Activated naive CD8-positive, alpha-beta T cell treated with anti-CD3 and anti-CD28 coated beads, Interleukin-2, amount 10 ng/mL, durations not matched to agents 7 days and 5 days (primary cell): ENCODE measurements around the gene TNK1. TPM values are rescaled to one million over a fixed set of nuclear protein-coding genes. Genes with fewer than 3 reads are reported as not detected.
"Not testable (repeated sequence)": the region's sequence is repeated elsewhere in the genome, so short reads cannot be mapped to it uniquely, and the experiment has no call there.

ENCODE experiments used
- ATAC-seq: fragments of 150-1000 bp; cut with Tn5 transposase; one replicate; pipeline ENCODE4 v1.10.0; 2021; ENCODE audit warnings: low read depth, moderate library complexity
- POLR2A ChIA-PET: fragments of 350-600 bp; sonication (Branson Sonifier 250); formaldehyde crosslinking; loops from one replicate; lab custom pipeline; 2021; ENCODE audit warnings: antibody characterized with exemption; lab: Charles Lee
- DNase-seq: peaks from one replicate; pipeline ENCODE4 v3.0.0; 2021
- H3K27ac Mint-ChIP-seq: one replicate; pipeline ENCODE4 v1.8.0; 2022; ENCODE audit warnings: mild to moderate bottlenecking, mixed read lengths
- H3K27me3 Mint-ChIP-seq: one replicate; pipeline ENCODE4 v1.8.0; 2022; ENCODE audit warnings: mild to moderate bottlenecking, moderate library complexity, mixed read lengths
- H3K36me3 Mint-ChIP-seq: one replicate; pipeline ENCODE4 v1.8.0; 2021; ENCODE audit warnings: mild to moderate bottlenecking, mixed read lengths
- H3K4me1 Mint-ChIP-seq: one replicate; pipeline ENCODE4 v1.8.0; 2021; ENCODE audit warnings: mixed read lengths
- H3K4me3 Mint-ChIP-seq: one replicate; pipeline ENCODE4 v1.8.0; 2022; ENCODE audit warnings: mild to moderate bottlenecking, moderate library complexity, mixed read lengths
- H3K9me3 Mint-ChIP-seq: one replicate; pipeline ENCODE4 v1.8.0; 2021; ENCODE audit warnings: mixed read lengths
- total RNA-seq, 2 experiments: library from RNA; stranded (reverse); gene quantifications; one replicate each; pipeline ENCODE4 v1.2.3, GENCODE V29; 2021

TNK1 gene
- total RNA-seq, 2 experiments from 2014 or later, result 5.2 to 6.5 TPM

DNA sequence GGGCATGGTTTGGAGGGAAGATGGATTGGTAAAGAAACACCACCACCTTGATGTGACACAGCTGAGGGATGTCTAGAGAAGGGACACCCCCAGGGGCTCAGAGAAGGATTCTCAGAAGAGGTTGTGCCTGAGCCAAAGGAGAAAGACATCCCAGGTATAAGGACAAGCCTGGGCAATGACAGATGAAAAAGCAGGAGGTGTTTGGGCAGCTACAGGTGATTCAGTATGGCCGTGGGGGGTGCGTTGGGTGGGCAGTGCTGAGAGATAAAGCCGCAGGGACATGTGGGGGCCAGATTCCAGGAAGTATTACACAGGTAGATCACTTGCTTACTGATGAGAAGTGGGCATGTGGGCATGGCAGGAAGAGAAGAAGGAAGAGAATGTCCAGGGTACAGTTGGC, 19.0 kb upstream of the TNK1 start:
- POLR2A ChIA-PET, result interaction anchor here (0.6 to 1.0 kb wide), 2 partner anchors 41 to 73 kb away, joined by 5 to 6 read pairs; partner anchors contain the start of gene TMEM102
- H3K27ac Mint-ChIP-seq, result no peak overlapping the region

GRCh38 chr17:7363311-7363710, 17.6 kb upstream of the TNK1 start:
- H3K4me1 Mint-ChIP-seq, result peaks cover 7% of the 10 kb centered on the region
- no peak overlapping the region for H3K27ac Mint-ChIP-seq
- H3K27me3 Mint-ChIP-seq, result peaks cover 5% of the 10 kb centered on the region
- H3K36me3 Mint-ChIP-seq, result no peaks in the 10 kb centered on the region
- H3K4me3 Mint-ChIP-seq, result no peak overlapping the region
- H3K9me3 Mint-ChIP-seq, result no peaks in the 10 kb centered on the region
- no peak for DNase-seq
- POLR2A ChIA-PET, result interaction anchor here (0.7 kb wide), 1 partner anchor 56 kb away, joined by 9 read pairs; no protein-coding TSS in a partner anchor
- ATAC-seq, result no peak

More for the DNA sequence above, 19.0 kb upstream of the TNK1 start:
- Mint-ChIP-seq H3K9me3 (no peaks in the 10 kb centered on the region), H3K4me1 (peaks cover 5% of the 10 kb centered on the region), H3K4me3 (no peak overlapping the region), H3K36me3 (no peaks in the 10 kb centered on the region), H3K27me3 (peaks cover 5% of the 10 kb centered on the region)
- DNase-seq, result no peak
- no peak for ATAC-seq

GRCh38 chr17:7365963-7366362, 14.9 kb upstream of the TNK1 start:
- H3K36me3 Mint-ChIP-seq, H3K27ac Mint-ChIP-seq, H3K4me3 Mint-ChIP-seq, ATAC-seq, H3K4me1 Mint-ChIP-seq, DNase-seq, H3K9me3 Mint-ChIP-seq, POLR2A ChIA-PET: not testable (repeated sequence)
- H3K27me3 Mint-ChIP-seq, result peaks cover 11% of the 10 kb centered on the region

DNA sequence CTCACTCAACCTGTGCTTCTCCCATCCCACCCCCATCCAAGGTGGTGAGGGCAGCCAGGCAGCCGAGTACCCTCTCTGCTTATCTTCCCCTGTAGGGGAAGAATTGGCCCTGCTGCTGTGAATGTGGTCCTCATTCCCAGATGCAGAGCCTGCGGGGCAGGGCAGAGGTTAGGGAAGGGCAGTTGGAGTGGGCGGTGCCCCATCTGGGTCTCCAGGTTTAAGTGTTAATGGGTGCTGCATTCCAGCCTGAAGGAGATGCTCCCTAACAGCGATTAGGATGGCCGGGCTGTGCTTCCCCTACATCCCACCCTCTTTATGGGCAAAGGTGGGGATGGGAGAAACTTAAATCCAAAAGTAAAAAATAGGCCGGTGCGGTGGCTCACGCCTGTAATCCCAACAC, 13.8 kb upstream of the TNK1 start:
- POLR2A ChIA-PET, result interaction anchor here (0.6 kb wide), 1 partner anchor 82 kb away, joined by 3 read pairs; no protein-coding TSS in a partner anchor
- H3K4me1 Mint-ChIP-seq, result peaks cover 2% of the 10 kb centered on the region
- ATAC-seq (no peak), DNase-seq (no peak)
- H3K27ac Mint-ChIP-seq, result no peak overlapping the region
- no peak overlapping the region for H3K4me3 Mint-ChIP-seq
- H3K27me3 Mint-ChIP-seq, result peaks cover 6% of the 10 kb centered on the region
- no peaks in the 10 kb centered on the region for H3K36me3 Mint-ChIP-seq
- no peaks in the 10 kb centered on the region for H3K9me3 Mint-ChIP-seq

- Mint-ChIP-seq H3K36me3 (no peaks in the 10 kb centered on the region), H3K27ac (no peak overlapping the region), H3K9me3 (no peaks in the 10 kb centered on the region), H3K4me1 (peaks cover 2% of the 10 kb centered on the region), H3K27me3 (peaks cover 6% of the 10 kb centered on the region), H3K4me3 (no peak overlapping the region)
- POLR2A ChIA-PET, result interaction anchor here (0.6 kb wide), 1 partner anchor 83 kb away, joined by 3 read pairs; no protein-coding TSS in a partner anchor
- DNase-seq (no peak), ATAC-seq (no peak)
Measured at GRCh38 chr17:7367918-7368598, 12.8 kb upstream of the TNK1 start.

GRCh38 chr17:7368599-7368994, 12.3 kb upstream of the TNK1 start:
- DNase-seq, ATAC-seq: not testable (repeated sequence)

GRCh38 chr17:7369825-7370224, 11.1 kb upstream of the TNK1 start:
- Mint-ChIP-seq H3K36me3 (no peaks in the 10 kb centered on the region), H3K27me3 (peaks cover 8% of the 10 kb centered on the region), H3K27ac (no peak overlapping the region), H3K9me3 (no peaks in the 10 kb centered on the region), H3K4me3 (no peak overlapping the region), H3K4me1 (peaks cover 2% of the 10 kb centered on the region)
- POLR2A ChIA-PET, result interaction anchor here (2.1 kb wide), 1 partner anchor 15 kb away, joined by 5 read pairs; no protein-coding TSS in a partner anchor
- DNase-seq (no peak), ATAC-seq (no peak)

More at GRCh38 chr17:7368599-7368994, 12.3 kb upstream of the TNK1 start:
- H3K27ac Mint-ChIP-seq, H3K9me3 Mint-ChIP-seq, H3K4me1 Mint-ChIP-seq, H3K4me3 Mint-ChIP-seq, H3K36me3 Mint-ChIP-seq, POLR2A ChIA-PET, H3K27me3 Mint-ChIP-seq: not testable (repeated sequence)

- H3K27ac Mint-ChIP-seq, result no peak overlapping the region
- H3K4me1 Mint-ChIP-seq, result peaks cover 2% of the 10 kb centered on the region
- DNase-seq (no peak), ATAC-seq (no peak)
- no peak overlapping the region for H3K4me3 Mint-ChIP-seq
- no peaks in the 10 kb centered on the region for H3K36me3 Mint-ChIP-seq
- POLR2A ChIA-PET, result interaction anchor here (0.6 to 2.1 kb wide), 2 partner anchors 10 to 14 kb away, joined by 3 to 5 read pairs; no protein-coding TSS in a partner anchor
- peaks cover 8% of the 10 kb centered on the region for H3K27me3 Mint-ChIP-seq
- H3K9me3 Mint-ChIP-seq, result no peaks in the 10 kb centered on the region
Measured at GRCh38 chr17:7370853-7371252, 10.0 kb upstream of the TNK1 start.

DNA sequence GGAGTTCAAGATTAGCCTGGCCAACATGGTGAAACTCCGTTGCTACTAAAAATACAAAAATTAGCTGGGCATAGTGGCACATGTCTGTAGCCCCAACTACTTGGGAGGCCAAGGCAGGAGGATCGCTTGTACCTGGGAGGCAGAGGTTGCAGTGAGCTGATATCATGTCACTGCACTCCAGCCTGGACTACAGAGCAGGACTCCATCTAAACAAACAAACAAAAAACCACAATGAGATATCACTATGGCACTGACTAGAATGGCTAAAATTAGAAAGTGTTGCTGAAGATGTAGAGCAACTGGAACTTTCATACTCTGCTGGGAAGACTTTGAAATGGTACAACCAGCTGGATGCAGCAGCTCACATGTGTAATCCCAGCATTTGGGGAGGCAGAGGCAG, 6.5 kb upstream of the TNK1 start:
- Mint-ChIP-seq H3K9me3 (peaks cover 4% of the 10 kb centered on the region), H3K36me3 (peaks cover 4% of the 10 kb centered on the region), H3K4me3 (no peak overlapping the region), H3K4me1 (no peaks in the 10 kb centered on the region), H3K27ac (no peak overlapping the region), H3K27me3 (peaks cover 15% of the 10 kb centered on the region)
- no peak for ATAC-seq
- DNase-seq, result no peak
- POLR2A ChIA-PET, result interaction anchor here (2.2 kb wide), 1 partner anchor 10 kb away, joined by 7 read pairs; no protein-coding TSS in a partner anchor

GRCh38 chr17:7379134-7379533, 1.8 kb upstream of the TNK1 start:
- POLR2A ChIA-PET, result no interaction called here
- peaks cover 5% of the 10 kb centered on the region for H3K36me3 Mint-ChIP-seq
- no peak overlapping the region for H3K4me3 Mint-ChIP-seq
- DNase-seq (no peak), ATAC-seq (no peak)
- H3K27me3 Mint-ChIP-seq, result peaks cover 38% of the 10 kb centered on the region
- no peak overlapping the region for H3K27ac Mint-ChIP-seq
- H3K4me1 Mint-ChIP-seq, result peaks cover 5% of the 10 kb centered on the region
- H3K9me3 Mint-ChIP-seq, result peaks cover 5% of the 10 kb centered on the region

- ATAC-seq (no peak), DNase-seq (no peak)
- peaks cover 11% of the 10 kb centered on the region for H3K4me1 Mint-ChIP-seq
- peaks cover 5% of the 10 kb centered on the region for H3K9me3 Mint-ChIP-seq
- peaks cover 5% of the 10 kb centered on the region for H3K36me3 Mint-ChIP-seq
- no peak overlapping the region for H3K4me3 Mint-ChIP-seq
- H3K27me3 Mint-ChIP-seq, result peaks cover 37% of the 10 kb centered on the region
- H3K27ac Mint-ChIP-seq, result no peak overlapping the region
- POLR2A ChIA-PET, result interaction anchor here (1.0 kb wide), 1 partner anchor 57 kb away, joined by 4 read pairs; no protein-coding TSS in a partner anchor
Measured at GRCh38 chr17:7380321-7380720, 568 bp upstream of the TNK1 start.

GRCh38 chr17:7382901-7383300, 2.0 kb downstream of the TNK1 start:
- Mint-ChIP-seq H3K36me3 (peaks cover 5% of the 10 kb centered on the region), H3K4me3 (no peak overlapping the region), H3K4me1 (peaks cover 11% of the 10 kb centered on the region), H3K9me3 (peaks cover 5% of the 10 kb centered on the region), H3K27me3 (peaks cover 32% of the 10 kb centered on the region), H3K27ac (no peak overlapping the region)
- DNase-seq (no peak), ATAC-seq (no peak)
- POLR2A ChIA-PET, result no interaction called here

DNA sequence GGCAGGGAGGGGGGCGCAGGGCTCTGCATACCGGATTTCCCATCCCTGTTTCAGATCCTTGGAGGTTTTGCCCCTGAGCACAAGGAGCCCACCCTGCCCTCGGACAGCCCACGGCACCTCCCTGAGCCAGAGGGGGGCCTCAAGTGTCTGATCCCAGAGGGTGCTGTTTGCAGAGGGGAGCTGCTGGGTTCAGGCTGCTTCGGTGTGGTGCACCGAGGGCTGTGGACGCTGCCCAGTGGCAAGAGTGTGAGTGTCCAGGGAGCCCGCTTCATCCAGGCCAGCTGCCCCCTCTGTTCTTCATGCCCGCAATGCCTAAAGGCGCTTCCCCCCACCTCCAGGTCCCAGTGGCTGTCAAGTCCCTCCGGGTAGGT, 2.5 kb downstream of the TNK1 start:
- ATAC-seq (no peak), DNase-seq (no peak)
- POLR2A ChIA-PET, result interaction anchor here (1.4 to 1.9 kb wide), 3 partner anchors 10 to 54 kb away, joined by 3 to 19 read pairs (median 4); partner anchors contain the start of gene PLSCR3
- H3K4me3 Mint-ChIP-seq, result peak overlapping the region; percentile 41
- H3K4me1 Mint-ChIP-seq, result peaks cover 11% of the 10 kb centered on the region
- H3K27ac Mint-ChIP-seq, result no peak overlapping the region
- H3K36me3 Mint-ChIP-seq, result peaks cover 5% of the 10 kb centered on the region
- peaks cover 5% of the 10 kb centered on the region for H3K9me3 Mint-ChIP-seq
- peaks cover 32% of the 10 kb centered on the region for H3K27me3 Mint-ChIP-seq
